NCI-H1092 (cell line): ENCODE data around the gene CNTNAP5.

Experiments
- DNase-seq: peaks from one replicate; lab custom pipeline; 2025; lab: John Stamatoyannopoulos, UW

Gene CNTNAP5

DNA sequence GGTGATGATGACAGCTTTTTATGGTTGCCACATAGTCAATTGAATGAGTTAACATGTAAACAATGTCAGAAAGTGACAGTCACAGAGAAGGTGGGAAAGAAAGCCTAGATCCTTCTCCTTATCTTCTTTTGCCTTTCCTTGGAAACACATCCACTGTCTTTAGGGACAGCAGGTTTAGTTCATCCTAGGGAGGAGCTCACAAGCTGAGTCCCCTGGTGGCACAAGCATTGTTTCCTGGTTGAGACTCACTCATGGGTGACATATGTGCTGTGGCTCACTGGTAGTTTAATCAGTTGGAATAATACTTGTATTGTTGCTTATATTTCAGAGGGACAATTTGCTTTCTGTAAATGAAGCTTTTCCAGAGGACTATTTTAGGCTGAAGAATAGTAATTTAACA, 598.5 kb downstream of the CNTNAP5 start:
- no peak for DNase-seq

DNA sequence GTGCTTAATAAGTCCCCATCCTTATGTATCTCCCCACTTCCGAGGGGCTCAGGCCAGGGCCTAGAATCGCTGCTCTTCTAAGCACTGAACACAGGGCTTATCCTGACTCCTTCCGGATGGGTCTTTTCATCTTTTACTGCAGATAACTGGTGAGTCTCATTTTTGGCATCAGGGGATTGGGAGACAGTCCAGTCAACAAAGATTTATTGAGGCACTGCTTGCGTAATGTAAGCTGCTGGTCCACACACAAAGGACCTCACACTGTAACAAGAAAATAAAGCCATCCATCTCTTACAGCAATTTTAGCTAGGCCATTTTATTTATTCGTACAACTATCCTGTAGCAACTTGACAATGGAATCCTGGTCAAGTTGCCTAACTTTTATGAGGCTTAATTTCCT, 600.5 kb downstream of the CNTNAP5 start:
- no peak for DNase-seq

GRCh38 chr2:124626993-124627392, 601.9 kb downstream of the CNTNAP5 start:
- no peak for DNase-seq

- no peak for DNase-seq
Observed at GRCh38 chr2:124633812-124634211, 608.7 kb downstream of the CNTNAP5 start.

DNA sequence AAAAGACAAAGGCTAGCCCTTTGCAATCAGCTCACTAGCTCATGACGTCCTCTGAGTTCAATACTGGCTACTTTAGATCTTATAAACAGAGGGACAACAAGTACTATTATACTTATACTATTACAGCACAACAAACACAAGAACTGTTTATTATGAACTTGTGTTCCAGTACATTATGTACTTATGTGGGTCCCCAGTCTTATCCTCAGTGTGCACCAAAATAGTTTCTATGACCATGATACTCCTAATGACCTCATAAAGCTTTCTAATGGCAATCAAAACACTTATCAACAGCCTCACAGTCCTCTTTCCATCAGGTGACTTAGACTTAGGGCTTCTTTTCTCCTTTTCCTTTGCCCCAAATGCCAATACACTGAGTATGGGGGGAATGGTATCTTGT, 614.4 kb downstream of the CNTNAP5 start:
- DNase-seq: no peak

GRCh38 chr2:124640221-124640750, 615.2 kb downstream of the CNTNAP5 start:
- no peak for DNase-seq

DNA sequence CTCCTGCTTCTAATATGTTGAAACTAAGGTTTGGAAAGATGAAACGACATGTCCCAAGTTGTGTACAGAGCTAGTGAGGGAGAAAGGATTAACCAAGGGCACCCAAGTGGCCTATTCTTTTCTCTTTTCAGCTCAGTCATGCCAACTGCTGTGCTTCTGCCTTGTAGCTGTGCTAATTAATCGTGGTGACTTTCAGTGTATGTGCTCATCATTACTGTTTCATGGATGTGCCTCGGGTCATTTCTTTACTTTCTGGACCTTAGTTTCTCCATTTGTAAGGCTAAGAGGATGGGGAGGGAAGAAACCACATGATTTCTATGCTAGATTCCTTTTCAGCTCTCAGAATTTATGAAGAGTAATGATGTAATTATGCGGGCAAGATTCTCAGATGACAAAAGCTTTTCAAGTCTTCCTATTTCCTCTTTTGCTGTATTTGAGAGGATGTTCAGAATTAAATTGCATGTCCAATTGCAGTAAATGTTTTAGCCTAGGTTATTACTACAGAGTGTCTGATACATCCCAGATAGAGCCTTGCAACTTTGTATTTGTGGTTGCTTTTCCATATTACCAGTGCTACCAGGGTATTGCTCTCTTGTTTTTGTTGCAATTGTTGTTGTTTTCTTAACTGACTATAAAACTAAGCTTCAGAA, 621.2 kb downstream of the CNTNAP5 start:
- DNase-seq: no peak

DNA sequence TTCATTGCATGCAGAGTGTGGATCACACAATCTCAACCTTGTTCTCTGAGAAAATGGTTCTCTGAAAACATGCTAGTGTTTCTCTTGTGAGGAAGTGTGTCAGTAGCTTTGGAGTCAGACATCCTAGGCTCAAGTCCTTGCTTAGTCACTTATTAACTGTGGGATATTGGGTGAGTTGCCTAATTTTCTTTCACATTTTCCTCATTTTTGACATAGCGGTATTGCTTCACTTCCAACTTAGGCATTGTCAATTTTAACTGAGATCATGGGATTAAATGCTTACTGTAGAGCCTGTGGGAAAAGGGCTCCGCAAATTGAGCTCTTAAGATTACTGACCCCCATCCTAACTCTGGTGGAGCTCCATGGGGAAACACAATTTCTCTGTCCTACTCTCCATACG, 622.2 kb downstream of the CNTNAP5 start:
- DNase-seq: no peak

DNA sequence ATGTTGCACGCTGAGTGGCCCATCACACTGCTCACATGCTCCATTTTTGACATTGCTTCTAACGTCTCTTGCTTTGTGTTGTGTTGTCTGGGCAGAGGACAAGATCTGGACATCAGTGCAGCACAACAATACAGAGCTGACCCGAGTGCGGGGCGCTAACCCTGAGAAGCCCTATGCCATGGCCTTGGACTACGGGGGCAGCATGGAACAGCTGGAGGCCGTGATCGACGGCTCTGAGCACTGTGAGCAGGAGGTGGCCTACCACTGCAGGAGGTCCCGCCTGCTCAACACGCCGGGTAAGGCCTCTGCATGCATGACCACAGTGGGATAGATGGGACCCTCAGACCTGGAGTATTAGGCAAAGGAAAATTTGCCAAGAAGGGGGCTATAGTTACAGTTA, 622.6 kb downstream of the CNTNAP5 start:
- no peak for DNase-seq

GRCh38 chr2:124649001-124649400, 623.9 kb downstream of the CNTNAP5 start:
- DNase-seq: no peak

- DNase-seq: no peak
Observed at GRCh38 chr2:124652099-124652498, 627.0 kb downstream of the CNTNAP5 start.

DNA sequence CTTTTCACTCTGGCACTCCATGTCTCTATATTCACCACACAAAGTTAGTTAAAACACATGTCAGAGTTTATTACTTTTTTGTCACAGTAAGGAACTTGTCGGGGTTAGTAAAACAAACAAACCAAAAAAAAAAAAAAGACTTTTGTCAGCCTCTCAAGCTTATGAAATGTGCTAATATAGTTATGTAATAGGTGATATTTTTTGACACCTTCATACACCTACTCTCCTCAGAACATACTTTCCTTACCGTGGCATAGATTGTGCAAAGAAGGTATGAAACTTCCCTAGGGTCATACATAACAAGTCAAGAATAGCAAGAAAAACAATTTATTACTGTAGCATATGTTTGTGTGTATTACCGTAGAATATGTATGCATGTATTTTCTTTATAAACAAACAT, 633.3 kb downstream of the CNTNAP5 start:
- DNase-seq: no peak

DNA sequence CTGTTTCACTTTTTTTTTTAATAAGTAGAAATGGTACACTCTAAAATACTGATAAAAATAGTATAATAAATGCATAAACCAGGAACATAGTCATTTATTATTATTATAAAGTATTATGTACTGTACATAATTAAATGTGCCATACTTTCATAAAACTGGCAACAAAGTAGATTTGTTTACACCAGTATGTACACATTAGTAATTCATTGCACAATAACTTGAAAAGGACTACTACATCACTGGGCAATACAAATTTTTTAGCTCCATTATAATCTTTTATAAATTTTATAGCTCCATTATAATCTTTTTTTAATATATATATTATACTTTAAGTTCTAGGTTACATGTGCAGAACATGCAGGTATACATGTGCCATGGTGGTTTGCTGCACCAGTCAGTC, 636.5 kb downstream of the CNTNAP5 start:
- no peak for DNase-seq

DNA sequence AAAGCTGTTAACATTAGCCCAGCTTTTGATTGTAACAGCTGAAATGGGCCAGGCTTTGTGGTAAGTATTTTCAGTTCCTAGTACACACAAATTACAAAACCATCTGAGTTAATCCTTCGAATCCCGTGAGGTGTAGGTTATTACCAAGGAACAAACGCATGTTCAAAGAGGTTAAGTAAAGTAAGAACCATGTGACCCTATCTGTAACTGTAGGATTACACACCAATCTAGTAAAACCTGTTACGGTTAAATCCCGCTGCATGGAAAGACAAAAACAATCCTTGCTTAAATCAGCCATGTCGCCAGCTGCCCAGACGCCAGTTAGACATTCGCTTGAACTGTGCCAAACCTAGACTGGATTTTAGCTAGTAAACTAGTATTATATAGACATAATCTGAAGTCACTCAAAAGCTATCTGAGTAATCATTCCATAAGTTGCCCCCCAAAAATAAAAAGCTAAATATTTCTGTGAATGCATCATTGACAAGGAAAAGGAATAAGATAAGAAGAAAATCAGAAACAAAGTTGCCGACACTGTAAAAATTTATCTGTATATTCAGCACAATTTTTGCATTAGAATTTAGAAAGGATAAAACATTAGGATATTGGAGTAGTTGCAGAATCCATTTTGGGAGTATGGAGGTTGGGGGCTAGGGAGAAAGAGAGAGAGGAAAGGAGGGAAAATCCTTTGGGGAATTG, 638.0 kb downstream of the CNTNAP5 start:
- no peak for DNase-seq

DNA sequence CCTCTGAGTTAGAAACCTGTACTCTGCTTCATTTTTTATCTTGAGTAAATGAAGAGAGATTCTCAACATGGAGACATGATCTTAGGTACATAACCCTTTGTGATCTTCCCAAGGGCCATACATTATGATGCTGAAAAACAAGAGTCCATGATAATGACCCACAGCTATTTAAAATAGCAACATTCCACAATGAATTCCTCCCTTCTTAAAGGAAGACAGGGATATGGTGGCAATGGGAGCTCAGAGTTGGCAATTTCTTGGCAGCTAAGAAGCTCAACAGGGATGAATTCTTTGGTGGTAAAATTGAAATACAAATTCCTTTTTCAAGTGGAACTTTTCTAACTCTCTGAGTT, 638.5 kb downstream of the CNTNAP5 start:
- no peak for DNase-seq

DNA sequence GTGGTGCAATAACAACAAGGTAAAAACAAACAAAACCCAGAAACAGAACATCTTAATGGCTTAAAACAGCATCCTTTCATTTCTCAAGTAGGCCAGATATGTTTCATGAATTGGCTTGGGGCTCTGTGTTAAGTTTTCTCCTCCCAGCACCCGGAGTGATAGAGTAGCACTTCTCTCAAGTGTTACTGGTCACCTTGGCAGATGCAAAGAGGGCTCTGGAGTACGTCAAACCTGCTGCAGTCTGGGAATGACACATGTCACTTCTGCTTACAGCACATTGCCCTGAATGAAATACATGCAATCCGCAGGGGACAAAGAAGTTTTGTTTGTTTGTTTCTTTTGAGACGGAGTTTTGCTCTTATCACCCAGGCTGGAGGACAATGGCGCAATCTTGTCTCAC, 639.3 kb downstream of the CNTNAP5 start:
- no peak for DNase-seq

DNA sequence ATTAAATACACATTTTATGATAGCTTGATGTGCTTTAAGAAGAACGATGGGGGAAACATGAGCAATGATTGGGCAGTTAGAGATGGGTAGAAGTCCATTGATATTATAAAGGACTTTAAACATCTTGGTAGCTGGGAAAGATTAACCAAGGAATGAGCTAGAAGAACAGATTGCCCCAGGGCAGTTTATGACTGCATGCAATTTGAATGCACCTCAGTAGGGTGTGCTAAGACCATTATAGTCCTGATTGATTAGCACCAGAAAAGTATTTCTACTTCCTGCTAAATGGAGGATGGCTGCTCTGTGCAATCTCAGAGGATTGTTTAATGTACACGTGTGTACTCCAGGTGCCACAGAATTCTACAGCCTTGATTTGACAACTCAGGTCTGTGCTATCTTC, 641.9 kb downstream of the CNTNAP5 start:
- no peak for DNase-seq

DNA sequence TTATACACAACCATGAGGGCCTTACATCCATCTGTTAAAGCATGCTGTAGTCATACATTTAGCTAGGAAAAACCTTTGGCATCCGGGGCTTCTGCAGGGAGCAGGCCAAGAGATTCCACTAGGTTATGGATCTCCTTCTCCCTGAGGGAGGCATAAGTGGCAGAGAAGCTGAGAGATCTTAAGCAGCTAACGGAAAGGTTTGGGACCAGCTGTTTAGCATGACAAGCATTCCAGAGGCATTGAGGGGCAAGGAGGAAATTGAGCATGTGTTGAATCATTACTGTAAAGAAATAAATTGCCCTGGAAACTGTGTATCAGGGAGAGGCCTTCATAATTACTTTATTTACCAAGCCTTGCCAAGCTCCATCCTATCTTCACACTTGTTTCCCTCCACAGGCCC, 643.1 kb downstream of the CNTNAP5 start:
- no peak for DNase-seq

DNA sequence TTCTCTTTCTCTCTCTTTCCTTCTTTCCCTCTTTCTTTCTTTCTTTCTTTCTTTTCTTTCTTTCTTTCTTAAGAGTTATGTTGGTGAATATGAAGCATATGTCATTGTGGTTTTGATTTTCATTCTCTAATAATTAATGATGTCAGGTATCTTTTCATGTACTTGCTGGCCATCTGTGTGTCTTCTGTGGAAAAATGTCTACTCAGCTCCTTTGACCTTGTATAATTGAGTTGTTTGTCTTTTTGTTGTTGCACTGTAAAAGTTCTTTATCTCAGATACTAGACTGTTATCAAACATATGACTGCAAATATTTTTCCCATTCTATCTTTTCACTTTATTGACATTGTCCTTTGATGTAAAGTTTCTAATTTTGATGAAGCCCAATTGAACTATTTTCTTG, 645.1 kb downstream of the CNTNAP5 start:
- no peak for DNase-seq

- DNase-seq: no peak
Observed at GRCh38 chr2:124678043-124678442, 653.0 kb downstream of the CNTNAP5 start.

DNA sequence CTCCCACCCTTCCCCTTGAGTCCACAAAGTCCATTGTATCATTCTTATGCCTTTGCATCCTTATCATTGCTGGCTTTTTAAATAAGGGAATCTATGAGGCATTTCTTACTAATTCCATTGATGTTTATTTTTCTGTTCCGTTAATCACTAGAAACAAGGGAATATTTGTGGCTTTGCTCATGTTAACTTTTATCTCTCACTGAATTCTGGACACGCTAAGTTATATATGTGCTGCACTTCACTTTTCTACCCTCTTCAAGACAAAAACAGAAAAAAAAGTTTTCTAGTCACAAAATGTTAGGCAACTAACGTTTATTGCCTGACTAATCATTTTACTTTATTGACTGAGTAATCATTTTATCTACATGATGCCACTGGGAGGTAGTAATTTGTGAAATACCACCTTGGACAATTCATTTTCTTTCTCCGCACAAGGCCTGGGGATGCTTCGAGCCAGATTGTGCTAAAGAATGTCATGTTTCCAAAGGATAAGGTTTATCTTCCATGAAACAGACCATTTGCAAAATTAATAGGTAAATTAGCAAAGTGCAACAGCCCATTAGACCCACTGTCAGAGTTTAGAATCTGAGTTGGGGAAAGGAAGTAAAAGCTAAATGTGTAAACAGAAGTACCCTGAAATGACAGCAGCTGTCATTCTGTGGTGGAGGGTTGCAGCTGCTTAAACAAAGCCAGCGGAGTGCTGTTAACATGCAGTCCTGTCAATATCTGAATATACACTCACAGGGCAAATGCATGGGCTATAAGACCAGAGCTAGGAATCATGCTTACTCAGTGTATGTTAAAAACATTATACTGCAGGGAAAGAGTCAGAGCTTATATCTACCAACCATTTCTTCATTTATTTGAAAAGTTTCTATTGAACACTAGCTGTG, 658.7 kb downstream of the CNTNAP5 start:
- peak; percentile 69 for DNase-seq

DNA sequence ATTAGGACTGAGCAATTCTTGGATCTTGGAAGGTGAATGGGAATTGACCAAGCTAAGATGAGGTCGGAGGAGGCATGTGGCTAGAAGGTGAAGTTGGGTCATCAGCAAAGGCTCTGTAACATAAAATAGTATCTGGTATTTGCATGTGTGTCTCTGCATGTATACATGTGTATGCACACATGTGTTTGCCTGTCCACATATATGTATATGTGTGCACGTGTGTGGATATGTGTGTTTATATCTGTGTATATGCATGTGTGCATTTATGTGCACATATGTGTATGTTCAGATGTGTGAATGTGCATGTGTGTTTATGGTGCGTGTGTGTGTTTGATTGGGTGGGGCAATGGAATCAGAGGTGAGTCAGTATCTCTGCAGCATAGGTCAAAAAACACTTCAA, 664.3 kb downstream of the CNTNAP5 start:
- DNase-seq: no peak

DNA sequence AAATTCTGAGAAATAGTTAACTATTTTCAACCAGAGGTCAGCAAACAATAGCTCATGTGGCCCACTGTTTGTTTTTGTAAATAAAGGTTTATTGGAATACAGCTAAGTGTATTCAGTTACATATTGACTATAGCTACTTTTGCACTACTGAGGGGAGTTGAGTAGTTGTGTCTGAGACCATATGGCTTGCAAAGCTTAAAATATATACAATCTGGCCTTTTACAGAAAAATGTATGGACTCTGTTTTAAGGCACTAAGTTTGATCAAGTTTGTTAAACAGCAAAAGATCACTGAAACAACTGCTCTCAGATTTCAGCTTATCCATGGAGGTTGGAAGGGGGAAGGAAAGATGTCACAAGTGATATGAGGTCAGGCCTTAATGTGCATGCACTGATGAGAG, 667.1 kb downstream of the CNTNAP5 start:
- DNase-seq: no peak
